HG03460 (cell line): Measurements from ENCODE around the gene LCOR.
A peak's percentile ranks its signal among the peaks of the same experiment; 100 is the strongest.
"Not testable (repeated sequence)": the region's sequence is repeated elsewhere in the genome, so short reads cannot be mapped to it uniquely, and the experiment has no call there.

ENCODE experiments used
- ATAC-seq: cut with Tn5 transposase; IDR thresholded peaks from one replicate; pipeline ENCODE4 v1.9.1; 2021; ENCODE audit not compliant: unreplicated experiment

Gene LCOR

DNA sequence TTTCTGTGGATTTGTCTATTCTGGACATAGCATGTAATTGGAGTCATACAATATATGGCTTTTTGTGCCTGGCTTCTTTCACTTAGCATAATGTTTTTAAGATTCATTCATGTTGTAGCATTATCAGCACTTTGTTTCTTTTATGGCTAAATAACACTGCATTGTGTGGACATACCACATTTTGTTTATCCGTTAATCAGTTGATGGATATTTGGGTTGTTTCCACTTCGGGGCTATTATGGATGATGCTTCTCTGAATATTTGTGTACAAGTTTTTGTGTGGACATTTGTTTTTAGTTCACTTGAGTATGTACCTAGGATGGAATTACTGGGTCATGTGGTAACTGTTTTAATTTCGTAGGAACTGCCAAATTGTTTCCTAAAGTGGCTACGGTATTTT is 6.4 kb downstream of the LCOR start:
- no peak for ATAC-seq

DNA sequence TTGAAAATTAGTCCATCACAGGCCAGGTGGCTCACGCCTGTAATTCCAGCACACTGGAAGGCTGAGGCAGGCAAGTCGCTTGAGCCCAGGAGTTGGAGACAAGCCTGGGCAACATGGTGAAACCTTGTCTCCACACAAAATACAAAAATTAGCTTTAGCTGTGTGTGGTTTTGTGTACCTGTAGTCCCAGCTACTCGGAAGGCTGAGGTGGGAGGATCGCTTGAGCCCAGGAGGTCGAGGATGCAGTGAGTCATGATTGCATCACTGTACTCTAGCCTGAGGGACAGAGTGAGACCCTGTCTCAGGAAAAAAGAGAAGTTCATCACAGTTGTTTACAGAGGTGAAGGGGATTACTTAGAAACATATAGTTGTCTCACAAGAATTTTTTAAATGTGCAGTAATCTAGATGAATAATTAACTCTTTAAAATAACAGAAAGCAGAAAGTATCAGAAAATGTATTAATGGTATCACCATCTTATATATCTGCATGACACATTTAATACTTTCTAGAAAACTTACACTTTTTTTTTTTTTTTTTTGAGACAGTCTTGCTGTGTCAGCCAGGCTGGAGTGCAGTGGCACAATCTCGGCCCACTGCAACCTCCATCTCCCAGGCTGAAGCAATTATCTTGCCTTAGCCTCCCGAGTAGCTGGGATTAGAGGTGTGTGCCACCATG is 8.9 kb downstream of the LCOR start:
- no peak for ATAC-seq

GRCh38 chr10:96842896-96843723 is 11.0 kb downstream of the LCOR start:
- no peak for ATAC-seq

DNA sequence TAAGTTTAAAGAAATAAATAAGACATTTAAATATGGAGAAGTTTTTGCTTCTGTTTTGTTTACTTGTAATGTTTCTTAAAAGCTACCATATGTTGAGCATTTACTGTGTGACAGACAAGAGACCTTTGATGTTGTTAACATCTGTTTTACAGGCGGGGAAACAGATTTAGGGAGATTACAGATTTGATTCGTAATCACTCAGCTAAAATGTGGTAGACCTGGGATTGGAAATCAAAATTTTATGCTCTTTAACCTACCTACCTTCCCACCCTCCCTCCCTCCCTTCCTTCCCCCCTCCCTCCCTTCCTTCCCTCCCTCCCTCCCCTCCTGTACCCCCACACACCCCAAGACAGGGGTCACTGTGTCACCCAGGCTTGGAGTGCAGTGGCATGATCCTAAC is 11.7 kb downstream of the LCOR start:
- no peak for ATAC-seq

DNA sequence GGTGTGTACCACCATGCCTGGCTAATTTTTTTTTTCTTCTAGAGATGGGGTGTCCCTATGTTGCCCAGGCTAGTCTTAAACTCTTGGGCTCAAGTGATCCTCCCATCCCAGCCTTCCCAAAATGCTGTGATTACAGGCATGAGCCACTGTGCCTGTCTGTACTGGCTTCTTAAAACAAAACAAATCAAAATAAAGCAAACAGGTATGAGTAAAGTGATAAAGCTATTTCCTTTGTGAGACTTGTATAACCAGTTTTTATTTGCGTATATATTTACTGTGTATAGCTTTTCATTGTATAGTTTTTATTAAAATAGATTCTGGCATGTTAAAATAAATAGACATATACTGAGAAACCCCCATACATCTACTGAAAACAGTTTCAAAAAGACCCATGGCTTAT is 14.3 kb downstream of the LCOR start:
- no peak for ATAC-seq

GRCh38 chr10:96846926-96847325 is 14.8 kb downstream of the LCOR start:
- no peak for ATAC-seq

- ATAC-seq, result not testable (repeated sequence)
Measured at GRCh38 chr10:96847356-96847755, 15.3 kb downstream of the LCOR start.

DNA sequence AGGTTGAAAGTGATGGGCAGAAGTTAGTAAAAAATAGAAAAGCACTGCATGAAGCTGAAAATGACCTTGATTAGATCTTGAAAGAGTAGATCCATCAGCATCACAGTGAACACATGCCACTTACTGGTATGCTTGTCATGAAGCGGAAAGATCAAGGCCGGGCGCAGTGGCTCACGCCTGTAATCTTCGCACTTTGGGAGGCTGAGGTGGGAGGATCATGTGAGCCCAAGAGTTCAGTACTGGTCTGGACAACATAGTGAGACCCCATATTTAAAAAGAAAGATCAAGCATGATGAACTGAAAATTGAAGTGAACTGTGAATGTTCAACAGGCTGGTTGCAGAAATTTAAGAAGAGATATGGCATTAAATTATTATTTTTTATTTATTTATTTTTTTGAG is 18.0 kb downstream of the LCOR start:
- no peak for ATAC-seq

- ATAC-seq, result no peak
Measured at GRCh38 chr10:96850825-96851224, 18.7 kb downstream of the LCOR start.

GRCh38 chr10:96851281-96851680 is 19.2 kb downstream of the LCOR start:
- ATAC-seq, result no peak

DNA sequence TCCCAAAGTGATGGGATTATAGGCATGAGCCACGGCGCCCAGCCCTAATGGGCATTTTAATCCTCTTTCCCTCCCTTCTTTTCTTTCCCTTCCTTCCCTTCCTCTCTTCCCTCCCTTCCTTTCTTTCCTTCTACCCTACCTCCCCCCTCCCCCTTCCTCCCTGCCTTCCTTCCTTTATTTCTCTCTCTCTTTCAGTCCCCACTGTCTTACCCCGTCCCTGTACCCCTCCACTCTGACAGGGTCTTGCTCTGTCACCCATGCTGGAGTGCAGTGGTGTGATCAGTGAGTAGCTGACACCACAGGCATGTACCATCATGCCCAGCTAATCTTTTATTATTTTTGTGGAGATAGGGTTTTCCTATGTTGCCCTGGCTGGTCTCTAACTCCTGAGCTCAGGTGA is 24.2 kb downstream of the LCOR start:
- no peak for ATAC-seq

DNA sequence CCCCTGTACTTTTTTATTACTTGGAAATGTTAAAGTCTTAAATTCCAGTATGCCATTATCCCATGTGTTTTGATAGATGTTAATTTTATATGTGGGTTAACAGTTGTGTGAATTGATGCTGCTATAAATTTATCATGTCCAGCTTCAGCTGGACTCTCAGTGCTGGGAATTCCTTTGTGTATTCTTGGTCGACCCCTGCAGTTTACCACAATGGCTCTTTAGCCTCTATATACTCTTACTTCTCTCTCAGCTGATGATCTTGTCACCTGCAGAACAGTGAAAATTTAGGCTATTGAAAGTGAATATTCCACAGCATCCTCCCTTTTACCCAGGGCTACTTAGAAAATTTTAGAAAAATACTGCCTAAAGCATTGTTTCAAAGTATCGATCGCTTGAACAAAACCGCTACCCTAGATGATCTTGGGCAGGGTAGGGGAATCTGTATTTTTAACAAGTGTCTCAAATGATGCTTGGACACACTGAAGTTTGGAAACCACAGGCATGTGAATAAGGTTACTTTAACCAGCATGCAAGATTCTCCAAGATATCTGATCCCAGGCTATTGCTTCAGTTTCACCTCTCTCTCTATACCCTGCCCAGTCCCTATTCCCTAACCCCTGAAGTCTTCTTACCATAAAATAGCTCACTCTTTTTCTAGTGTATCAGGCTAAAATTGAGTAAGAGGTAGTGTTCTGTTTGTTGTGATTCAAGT is 25.4 kb downstream of the LCOR start:
- ATAC-seq, result no peak

DNA sequence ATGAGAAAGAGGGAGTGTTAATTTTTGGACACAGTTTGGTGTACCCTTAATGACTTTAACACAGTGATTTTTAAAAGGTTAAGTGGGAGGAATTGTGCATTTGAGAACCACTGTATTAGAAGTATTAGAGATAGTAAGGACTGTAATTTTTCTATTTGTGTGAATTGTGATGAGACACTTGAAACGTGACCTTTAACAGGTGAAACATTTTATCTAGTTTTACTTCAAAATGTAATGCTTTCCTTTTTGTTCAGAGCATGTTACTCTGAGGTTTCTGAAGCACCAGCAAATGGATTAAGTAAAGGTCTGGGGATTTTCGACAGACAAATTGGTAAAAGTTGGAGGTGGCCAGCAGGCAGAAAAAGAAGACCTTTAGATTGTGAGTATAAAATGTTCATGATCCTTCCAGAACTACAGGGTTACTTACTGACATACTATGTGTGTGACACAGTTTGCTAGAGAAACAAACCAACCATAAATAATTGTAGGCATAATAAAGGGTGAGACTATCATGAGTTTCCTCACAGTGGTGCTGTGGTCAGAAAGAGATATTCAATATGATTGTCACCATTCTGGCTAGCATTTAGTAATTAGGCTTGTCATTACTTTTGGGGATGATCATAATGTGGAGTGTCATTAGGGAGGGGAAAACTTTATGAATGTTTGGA is 26.1 kb downstream of the LCOR start:
- no peak for ATAC-seq

GRCh38 chr10:96858706-96859050 is 26.6 kb downstream of the LCOR start:
- no peak for ATAC-seq

- ATAC-seq, result no peak
Measured at GRCh38 chr10:96860631-96861277, 28.7 kb downstream of the LCOR start.

DNA sequence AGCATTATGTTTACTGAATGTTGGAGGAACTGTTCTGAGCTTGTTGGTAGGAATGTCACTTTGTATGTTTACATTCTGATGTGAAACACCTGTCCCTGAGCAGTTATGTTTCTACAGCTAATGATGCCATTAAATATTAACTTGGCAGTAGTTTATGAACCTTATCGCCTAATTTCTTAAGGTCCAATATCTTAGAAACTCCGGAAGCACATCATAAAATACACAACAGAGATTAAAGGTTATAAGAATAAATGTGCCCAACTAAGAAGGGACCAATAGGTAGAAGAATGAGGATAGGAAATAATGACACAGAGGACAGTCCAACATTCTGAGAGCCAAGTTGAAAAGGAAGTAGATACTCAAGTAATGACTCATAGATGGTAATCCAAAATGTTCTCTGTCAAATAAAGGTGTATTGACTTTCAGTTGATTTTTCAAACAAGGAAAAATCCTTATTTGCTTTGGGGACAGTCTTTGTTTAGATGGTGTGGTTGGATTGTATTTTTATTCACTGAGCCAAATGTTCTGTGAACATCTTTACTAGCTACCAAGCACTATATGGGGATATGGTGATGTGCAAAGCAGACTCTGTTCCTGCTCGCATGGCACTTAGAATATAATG is 31.9 kb downstream of the LCOR start:
- peak; percentile 73 for ATAC-seq

GRCh38 chr10:96873086-96873485 is 41.0 kb downstream of the LCOR start:
- ATAC-seq, result no peak

- no peak for ATAC-seq
Measured at GRCh38 chr10:96873756-96874467, 41.8 kb downstream of the LCOR start.

DNA sequence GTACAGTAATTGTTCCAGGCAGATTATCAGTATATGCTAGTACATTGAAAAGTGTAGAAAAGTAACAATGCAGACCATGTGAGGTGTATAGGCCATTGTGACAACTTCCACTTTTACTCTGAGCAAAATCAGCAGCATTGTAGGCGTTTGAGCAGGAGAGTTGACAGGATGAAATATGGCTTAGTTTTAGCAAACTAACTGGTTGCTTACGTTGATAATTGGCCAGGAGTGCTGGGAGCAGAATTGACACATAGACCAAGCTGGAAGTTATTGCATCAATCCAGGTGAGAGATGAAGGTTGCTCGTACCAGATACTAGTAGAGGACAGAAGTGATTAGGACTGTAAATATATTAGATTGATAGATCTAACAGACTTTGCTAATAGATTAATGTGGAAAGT is 46.0 kb downstream of the LCOR start:
- no peak for ATAC-seq

- no peak for ATAC-seq
Measured at GRCh38 chr10:96880575-96880974, 48.5 kb downstream of the LCOR start.
